Stimulated activated CD4-positive, alpha-beta T cell treated with anti-CD3 and anti-CD28 coated beads, Interleukin-15, amount 100 ng/mL, for 1 hour (primary cell): Measurements from ENCODE around the gene HAGH.
"Not testable (repeated sequence)": the region's sequence is repeated elsewhere in the genome, so short reads cannot be mapped to it uniquely, and the experiment has no call there.

Source experiments
- DNase-seq, 2 donors: peaks; one replicate each; pipeline ENCODE4 v3.0.0-alpha.2; 2020; ENCODE audit warnings: low read depth in 1 of 2, low spot score in 1 of 2

Gene HAGH

GRCh38 chr16:1812732-1813163, 13.9 kb downstream of the HAGH start:
- DNase-seq, result peak in 1 of 2 donors; percentile 28

GRCh38 chr16:1810536-1810935, 16.1 kb downstream of the HAGH start:
- DNase-seq, result no peak

DNA sequence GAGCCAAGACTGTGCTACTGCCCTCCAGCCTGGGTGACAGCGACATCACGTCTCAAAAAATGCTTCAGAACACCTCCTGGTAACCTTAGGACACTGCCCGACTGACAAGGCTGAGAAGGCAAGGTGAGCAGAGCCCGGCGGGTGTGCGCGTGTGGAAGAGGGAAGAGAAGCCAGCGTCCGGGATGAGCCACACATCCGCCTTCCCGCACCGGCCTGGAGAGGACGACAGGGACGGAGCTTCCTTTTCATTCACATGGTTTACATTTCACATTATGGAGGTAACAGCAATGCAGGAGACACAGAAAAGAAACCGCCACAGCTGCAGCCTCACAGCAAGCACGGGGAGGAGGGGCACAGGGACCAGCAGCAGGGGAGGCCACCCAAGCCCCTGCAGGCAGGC, 16.5 kb downstream of the HAGH start:
- DNase-seq, result no peak

- no peak for DNase-seq
Measured at GRCh38 chr16:1809281-1809801, 17.3 kb downstream of the HAGH start.

DNA sequence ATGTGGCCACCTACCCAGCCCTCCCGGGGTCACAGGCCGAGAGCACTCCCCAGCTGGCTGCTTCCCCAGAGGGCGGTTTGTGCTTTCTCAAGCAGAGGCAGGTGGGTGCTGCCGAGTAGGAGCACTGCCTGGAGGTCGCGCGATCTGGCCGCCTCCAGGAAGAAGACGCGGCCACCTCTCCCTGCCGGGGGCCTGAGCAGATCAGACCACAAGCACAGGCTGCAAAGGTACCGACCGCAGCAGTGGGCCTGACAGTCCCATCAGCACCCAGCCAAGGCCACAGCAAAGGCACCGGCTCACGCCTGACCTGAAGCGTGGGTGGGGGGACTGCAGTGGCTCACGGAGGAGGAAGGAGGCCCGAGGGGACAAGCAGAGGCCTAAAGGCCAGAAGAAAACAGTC, 17.9 kb downstream of the HAGH start:
- no peak for DNase-seq

DNA sequence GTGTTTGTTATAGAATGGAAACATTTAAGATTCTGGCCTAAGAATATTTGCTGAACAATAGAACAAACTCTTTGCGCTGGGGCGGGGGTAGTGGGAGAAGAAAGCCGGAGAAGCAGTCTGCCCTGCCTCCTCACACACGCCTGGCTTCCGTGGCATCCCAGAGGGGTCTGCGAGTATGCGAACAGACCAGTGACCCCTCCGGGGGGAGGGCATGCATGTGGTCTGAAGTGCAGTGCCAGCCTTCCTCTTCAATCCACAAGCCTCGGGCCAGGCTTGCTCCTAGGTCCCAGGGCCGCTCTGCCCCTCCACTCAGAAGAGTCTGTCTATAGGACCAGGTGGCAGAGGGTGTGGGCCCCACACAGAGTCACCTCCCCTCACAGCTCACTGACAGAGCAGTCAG, 19.0 kb downstream of the HAGH start:
- no peak for DNase-seq

DNA sequence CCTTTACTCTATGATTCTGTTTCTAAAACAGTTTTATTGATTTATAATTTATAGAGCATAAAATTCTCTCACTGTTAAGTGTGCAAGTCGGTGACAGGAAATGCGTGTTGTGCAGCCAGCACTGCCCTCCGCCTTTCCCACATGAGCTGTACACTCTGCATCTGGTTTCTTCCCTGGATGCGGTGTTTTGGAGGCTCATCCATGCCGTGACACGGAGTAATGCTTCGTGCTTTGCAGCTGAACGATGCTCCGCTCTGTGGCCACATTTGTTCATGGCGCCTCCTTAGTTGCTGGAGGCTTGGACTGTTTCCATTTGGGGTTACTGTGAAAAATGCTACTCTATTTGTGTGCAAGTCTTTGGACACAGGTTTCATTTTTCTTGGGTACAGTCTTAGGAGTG, 25.9 kb downstream of the HAGH start:
- DNase-seq, result no peak

DNA sequence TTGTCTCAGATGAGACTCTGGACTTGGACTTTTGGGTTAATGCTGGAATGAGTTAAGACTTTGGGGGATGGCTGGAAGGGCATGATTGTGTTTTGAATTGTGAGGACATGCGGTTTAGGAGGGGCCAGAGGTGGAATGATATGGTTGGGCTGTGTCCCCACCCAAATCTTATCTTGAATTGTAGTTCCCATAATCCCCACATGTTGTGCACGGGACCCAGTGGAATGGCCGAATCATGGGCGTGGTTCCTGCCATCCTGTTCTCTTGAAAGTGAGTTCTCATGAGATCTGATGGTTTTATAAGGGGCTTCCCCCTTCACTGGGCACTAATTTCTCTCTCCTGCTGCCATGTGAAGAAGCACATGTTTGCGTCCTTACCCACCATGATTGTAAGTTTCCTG, 27.4 kb downstream of the HAGH start:
- DNase-seq, result not testable (repeated sequence)

GRCh38 chr16:1794908-1795666, 31.5 kb downstream of the HAGH start:
- no peak for DNase-seq

DNA sequence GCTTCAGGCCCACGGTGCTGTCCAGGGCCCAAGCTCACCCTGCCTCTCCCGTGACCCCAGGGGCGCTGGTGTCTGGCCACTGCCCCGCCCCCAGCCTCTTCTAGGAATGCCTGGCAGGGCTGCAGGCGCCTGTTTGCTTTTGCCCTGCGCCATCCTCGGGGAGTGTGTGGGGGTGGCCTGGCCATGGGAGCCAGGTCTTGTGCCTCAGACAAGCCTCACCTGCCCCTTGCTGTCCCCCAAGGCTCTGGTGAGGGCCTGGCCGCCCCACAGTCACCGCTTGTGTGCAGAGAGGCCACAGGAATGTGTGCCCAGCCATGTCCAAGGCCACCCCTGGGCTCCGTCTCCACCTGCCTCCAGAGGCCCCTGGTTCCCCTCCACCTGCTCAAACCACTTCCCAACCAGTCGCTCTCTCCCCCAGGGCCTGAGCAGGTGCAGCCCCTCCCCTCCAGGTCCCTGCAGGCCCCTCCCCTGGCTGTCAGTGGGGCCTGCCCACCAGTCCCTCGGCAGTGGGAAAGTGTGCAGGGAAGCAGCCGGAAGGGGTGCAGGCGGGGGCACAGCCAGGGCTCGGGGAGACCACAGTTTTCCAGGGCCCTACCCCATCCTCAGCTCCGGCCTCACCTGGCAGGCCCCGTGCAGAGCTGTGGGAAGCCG, 32.3 kb downstream of the HAGH start:
- DNase-seq, result no peak

DNA sequence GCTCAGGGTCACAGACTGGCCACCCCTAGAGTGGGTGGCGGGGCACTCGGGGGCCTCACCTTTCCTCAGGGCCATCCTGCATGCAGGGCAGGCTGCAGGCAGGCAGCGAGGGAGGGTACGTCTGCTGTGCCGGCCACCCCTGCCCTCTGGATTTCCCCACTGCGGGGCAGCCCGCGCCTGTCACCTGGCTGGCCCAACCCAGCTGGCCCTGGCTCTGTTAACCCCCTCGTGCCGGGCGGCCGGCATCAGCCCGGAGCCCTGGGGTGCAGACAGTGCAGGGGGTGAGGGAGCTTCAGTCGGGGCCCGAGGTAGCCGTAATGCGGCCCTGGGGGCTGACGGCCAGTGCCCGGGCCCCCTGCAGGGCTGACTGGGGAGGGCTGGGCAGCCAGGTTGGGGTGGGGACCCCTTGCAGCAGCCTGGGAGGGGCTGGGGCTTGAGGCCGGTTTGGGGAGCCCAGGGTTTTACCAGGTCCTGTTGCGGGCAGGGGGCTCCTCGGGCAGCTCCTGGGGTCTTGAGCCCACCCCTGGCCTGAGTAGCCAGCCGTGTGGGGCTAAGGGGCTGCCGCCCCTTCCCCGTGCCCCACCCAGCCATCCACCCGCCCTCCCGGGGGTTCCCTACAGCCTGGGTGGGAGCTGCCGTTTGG, 32.9 kb downstream of the HAGH start, which contains the start of gene IGFALS:
Gene IGFALS, minus strand, starts transcription at position 128 of the 643 bp plus-strand sequence. Its CDS starts 53 bp downstream, at position 75.
- DNase-seq, result no peak

DNA sequence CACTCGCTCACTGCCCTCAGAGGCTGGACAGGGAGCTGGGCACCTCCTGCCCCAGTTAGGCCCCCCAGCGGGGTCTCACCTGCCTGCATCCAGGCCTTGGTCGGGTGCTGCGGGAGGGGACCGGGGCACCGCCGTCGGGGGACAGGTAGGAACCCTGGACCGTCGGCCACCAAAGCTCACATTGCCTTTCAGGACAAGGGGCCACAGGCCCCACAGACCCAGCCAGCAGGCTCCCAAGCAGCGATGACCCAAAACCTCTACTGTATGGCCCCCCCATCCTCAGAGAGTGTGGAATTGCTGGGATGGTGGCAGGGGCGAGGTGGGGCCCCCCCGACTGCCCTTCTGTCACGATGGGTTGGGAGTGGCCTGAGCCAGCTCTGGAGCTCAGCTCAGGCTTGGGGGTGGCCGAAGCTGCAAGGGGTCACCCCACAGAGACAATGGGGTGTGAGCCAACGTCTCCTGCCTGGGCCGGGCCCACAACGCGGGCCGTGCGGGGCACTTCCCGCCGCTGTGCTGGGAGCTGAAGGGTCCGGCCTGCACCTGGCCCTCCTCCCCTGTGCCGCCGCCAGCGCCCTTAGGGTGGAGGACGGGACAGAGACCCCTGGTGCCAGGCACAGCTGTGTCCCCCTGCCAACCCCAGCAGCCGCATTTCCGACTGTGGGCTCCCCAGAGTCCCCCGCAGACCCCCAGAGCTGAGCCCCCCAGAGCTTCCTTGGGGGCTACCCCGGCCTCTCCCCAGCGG, 33.6 kb downstream of the HAGH start:
- no peak for DNase-seq

- no peak for DNase-seq
Measured at GRCh38 chr16:1791943-1792812, 34.4 kb downstream of the HAGH start.

GRCh38 chr16:1791256-1791942, 35.2 kb downstream of the HAGH start:
- no peak for DNase-seq

DNA sequence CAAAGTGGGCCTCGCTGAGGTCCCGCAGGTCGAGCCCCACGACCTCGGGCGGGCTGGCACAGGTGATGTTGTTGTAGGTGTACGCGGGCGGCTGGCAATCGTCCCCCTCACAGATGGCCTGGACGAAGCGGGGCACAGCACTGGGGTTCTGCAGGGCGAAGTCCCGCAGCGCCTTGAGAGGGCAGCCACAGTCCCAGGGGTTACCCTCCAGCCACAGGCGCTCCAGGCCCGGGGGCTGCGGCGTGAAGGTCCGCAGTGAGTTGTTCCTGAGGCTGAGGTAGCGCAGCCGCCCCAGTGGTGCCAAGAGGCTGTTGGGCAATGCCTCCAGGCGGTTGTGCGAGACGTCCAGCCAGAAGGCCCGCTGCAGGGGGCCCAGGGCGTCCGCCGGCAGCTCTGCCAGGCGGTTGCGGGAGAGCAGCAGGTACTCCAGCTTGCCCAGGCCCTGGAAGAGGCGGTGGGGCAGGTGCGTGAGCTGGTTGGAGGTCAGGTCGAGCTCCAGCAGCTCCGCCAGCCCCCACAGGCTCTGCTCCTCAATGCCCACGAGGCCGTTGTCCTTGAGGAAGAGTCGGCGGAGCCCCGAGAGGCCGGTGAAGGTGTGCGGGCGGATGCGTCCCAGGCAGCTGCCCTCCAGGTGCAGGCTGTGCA, 35.9 kb downstream of the HAGH start:
- DNase-seq, result no peak

- DNase-seq, result no peak
Measured at GRCh38 chr16:1790261-1790610, 36.4 kb downstream of the HAGH start.

DNA sequence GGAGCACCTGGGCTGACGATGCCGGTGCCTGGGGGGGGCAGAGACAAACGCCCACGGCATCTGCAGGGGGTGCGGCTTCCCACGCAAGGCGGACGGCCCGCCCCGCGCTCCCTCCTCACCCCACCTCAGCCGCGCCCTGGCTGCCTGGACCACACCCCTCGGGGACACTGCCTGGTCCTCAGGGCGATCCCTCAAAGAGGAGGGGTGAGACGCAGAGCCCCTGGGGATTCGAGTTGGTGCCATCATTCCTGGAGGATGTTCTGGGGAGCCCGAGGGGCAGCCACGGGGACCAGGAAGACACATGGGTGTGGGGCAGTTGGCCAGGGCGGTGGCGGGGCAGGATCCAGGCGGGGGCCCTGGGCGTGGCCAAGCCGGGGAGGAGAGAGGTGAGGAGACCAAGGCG, 37.0 kb downstream of the HAGH start:
- DNase-seq, result no peak

DNA sequence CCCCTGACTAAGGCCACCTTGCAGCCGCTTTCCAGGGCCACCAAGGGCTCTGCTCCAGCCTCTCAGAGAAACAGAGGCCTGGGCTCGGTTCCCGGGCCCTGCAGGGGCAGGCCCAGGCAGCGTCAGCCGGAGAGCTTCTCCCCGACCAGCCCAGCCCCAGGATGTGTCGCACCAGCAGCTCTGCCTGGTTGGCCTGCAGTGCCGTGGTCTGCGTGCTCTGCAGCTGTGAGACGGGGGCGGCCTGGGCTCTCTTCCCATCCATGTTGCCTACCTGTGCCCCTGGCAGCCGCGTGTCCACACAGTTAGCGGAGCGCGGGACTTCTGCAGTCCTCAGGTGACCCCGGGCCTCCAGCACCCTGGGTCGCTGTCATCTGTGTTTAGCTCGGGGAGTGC, 37.9 kb downstream of the HAGH start:
- DNase-seq, result no peak

DNA sequence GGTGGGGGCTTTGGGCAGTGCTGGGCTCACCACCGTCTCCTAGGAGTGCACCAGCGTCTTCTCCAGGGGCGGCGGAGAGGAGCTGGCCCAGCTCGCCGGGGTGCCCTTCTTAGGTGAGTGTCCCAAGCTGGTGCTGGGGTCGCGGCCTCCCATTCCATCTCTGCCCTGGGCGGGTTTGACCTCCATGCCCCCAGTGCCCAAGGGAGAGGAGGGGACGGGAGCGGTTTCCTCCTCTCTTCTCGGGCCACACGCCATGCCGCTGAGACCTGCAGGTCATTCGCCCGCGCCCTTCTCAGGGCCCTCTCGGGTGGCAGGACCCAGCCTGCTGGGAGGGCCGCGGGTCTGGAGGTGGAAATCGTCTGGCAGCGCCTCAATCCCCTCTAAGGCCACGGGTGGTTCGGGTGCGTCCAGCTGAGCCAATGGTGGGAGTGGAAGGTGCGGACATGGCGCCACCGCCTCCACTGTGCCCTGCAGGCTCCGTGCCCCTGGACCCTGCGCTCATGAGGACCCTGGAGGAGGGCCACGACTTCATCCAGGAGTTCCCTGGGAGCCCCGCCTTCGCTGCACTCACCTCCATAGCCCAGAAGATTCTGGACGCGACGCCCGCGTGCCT, 38.4 kb downstream of the HAGH start:
- DNase-seq, result no peak
